Left ventricle myocardium inferior (tissue), 1 donor: ENCODE measurements around the gene DMBX1. TPM values are rescaled to one million over a fixed set of nuclear protein-coding genes. Genes with fewer than 3 reads are reported as not detected.

Experiments used
- DNase-seq: peaks from one replicate; pipeline ENCODE4 v3.0.0-alpha.2; 2020
- H3K27ac ChIP-seq: fragments of 200-600 bp; replicated peaks from 2 replicates; pipeline ENCODE4 v1.8.0; 2021
- H3K27me3 ChIP-seq: fragments of 200-600 bp; 2 replicates; pipeline ENCODE4 v1.8.0; 2021; ENCODE audit warnings: low read depth
- H3K36me3 ChIP-seq: fragments of 200-600 bp; 2 replicates; pipeline ENCODE4 v1.8.0; 2021
- H3K4me1 ChIP-seq: fragments of 200-600 bp; 2 replicates; pipeline ENCODE4 v1.8.0; 2021
- H3K4me3 ChIP-seq: fragments of 200-600 bp; 2 replicates; pipeline ENCODE4 v1.8.0; 2021; ENCODE audit warnings: mild to moderate bottlenecking, moderate library complexity
- H3K9me3 ChIP-seq: fragments of 200-600 bp; replicated peaks from 2 replicates; pipeline ENCODE4 v1.8.0; 2021
- intact Hi-C: fragments of 100-400 bp; cut with micrococcal nuclease; formaldehyde crosslinking; loops from one replicate; pipeline ENCODE4 v1.11.0; 2022
- total RNA-seq: library from RNA; stranded (reverse); fragmentation: NEBNext Ultra II Directional; extraction: Animal tissue kit (Norgen Biotek cat#: 25700); gene quantifications from one replicate; pipeline ENCODE4 v1.2.1, GENCODE V29; 2021
- TF ChIP-seq, protein P1 (sequence below): fragments of 200-600 bp; IDR thresholded peaks from 2 replicates; pipeline ENCODE4 v1.8.0; 2021; ENCODE audit warnings: antibody characterized with exemption, mild to moderate bottlenecking, borderline replicate concordance
- donor health status: DM: no; HTN: yes; CAD: no; lungs with severe emphysema.

Gene DMBX1
- total RNA-seq, 1 donor from 2014 or later: not detected

- no peaks in the 10 kb centered on the region for H3K9me3 ChIP-seq
- peaks cover 13% of the 10 kb centered on the region for H3K4me1 ChIP-seq
- H3K27ac ChIP-seq: no peak overlapping the region
- peaks cover 99% of the 10 kb centered on the region for H3K27me3 ChIP-seq
- no peak overlapping the region for H3K4me3 ChIP-seq
- intact Hi-C loops: loop anchor here (5.0 kb wide), 1 partner anchor 75 kb away; no protein-coding TSS in a partner anchor
- H3K36me3 ChIP-seq: no peaks in the 10 kb centered on the region
- no peak for DNase-seq
- TF ChIP-seq, protein P1, sequence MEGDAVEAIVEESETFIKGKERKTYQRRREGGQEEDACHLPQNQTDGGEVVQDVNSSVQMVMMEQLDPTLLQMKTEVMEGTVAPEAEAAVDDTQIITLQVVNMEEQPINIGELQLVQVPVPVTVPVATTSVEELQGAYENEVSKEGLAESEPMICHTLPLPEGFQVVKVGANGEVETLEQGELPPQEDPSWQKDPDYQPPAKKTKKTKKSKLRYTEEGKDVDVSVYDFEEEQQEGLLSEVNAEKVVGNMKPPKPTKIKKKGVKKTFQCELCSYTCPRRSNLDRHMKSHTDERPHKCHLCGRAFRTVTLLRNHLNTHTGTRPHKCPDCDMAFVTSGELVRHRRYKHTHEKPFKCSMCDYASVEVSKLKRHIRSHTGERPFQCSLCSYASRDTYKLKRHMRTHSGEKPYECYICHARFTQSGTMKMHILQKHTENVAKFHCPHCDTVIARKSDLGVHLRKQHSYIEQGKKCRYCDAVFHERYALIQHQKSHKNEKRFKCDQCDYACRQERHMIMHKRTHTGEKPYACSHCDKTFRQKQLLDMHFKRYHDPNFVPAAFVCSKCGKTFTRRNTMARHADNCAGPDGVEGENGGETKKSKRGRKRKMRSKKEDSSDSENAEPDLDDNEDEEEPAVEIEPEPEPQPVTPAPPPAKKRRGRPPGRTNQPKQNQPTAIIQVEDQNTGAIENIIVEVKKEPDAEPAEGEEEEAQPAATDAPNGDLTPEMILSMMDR: no peak
Measured at GRCh38 chr1:46451948-46452930, 37.4 kb upstream of the DMBX1 start.

DNA sequence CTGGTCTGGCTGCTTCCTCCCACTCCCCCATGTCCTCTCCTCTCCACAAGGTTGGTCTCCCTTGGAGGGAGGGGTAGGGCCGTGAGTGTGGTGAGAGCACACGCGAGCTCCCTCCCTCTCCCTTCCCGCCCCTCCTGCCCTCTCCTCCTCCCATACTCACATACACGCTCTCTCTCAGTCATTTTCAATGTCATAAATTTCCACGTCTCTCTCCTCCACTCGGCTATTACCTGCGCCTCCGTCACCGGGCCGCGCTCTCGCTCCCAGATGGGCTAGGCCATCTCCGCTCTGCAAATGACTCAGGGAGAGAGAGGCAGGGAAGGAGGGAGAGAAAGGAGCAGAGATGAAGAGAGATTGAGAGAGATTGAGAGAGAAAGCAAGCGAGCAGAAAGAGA lies 36.7 kb upstream of the DMBX1 start:
- peaks cover 9% of the 10 kb centered on the region for H3K4me1 ChIP-seq
- no peak overlapping the region for H3K27ac ChIP-seq
- intact Hi-C loops: loop anchor here (5.0 kb wide), 1 partner anchor 74 kb away; no protein-coding TSS in a partner anchor
- H3K27me3 ChIP-seq: peaks cover 94% of the 10 kb centered on the region
- TF ChIP-seq, protein P1: no peak
- no peaks in the 10 kb centered on the region for H3K9me3 ChIP-seq
- H3K4me3 ChIP-seq: no peak overlapping the region
- DNase-seq: no peak
- no peaks in the 10 kb centered on the region for H3K36me3 ChIP-seq

DNA sequence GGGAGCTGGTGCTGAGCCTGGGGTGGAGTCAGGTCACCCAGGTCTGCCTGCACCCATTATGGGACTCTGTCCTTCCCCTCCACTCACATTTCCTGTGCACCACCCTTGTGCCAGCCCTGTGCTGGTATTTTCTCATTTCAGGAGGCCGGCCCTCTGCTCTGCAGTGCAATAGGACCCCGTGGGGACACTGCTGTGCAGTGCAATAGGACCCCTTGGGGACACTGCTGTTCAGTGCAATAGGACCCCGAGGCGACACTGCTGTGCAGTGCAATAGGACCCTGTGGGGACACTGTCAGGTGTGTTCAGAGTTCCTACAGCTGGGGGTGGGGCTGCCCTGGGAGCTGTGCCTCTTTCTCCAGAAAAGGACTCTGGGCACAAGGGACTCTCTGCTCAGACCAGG lies 36.2 kb upstream of the DMBX1 start:
- intact Hi-C loops: loop anchor here (5.0 kb wide), 1 partner anchor 74 kb away; no protein-coding TSS in a partner anchor
- no peaks in the 10 kb centered on the region for H3K36me3 ChIP-seq
- H3K27me3 ChIP-seq: peaks cover 94% of the 10 kb centered on the region
- H3K27ac ChIP-seq: no peak overlapping the region
- H3K9me3 ChIP-seq: no peaks in the 10 kb centered on the region
- peaks cover 3% of the 10 kb centered on the region for H3K4me1 ChIP-seq
- TF ChIP-seq, protein P1: no peak
- no peak for DNase-seq
- H3K4me3 ChIP-seq: no peak overlapping the region

- H3K36me3 ChIP-seq: no peaks in the 10 kb centered on the region
- intact Hi-C loops: no loop called here
- H3K27ac ChIP-seq: no peak overlapping the region
- no peaks in the 10 kb centered on the region for H3K9me3 ChIP-seq
- no peak for DNase-seq
- TF ChIP-seq, protein P1: no peak
- peaks cover 92% of the 10 kb centered on the region for H3K27me3 ChIP-seq
- H3K4me1 ChIP-seq: no peaks in the 10 kb centered on the region
- no peak overlapping the region for H3K4me3 ChIP-seq
Measured at GRCh38 chr1:46455951-46456350, 33.7 kb upstream of the DMBX1 start.

GRCh38 chr1:46456411-46456963 lies 33.1 kb upstream of the DMBX1 start:
- TF ChIP-seq, protein P1: no peak
- no peaks in the 10 kb centered on the region for H3K4me1 ChIP-seq
- no peak overlapping the region for H3K4me3 ChIP-seq
- intact Hi-C loops: no loop called here
- no peaks in the 10 kb centered on the region for H3K9me3 ChIP-seq
- peaks cover 91% of the 10 kb centered on the region for H3K27me3 ChIP-seq
- no peak overlapping the region for H3K27ac ChIP-seq
- DNase-seq: no peak
- H3K36me3 ChIP-seq: no peaks in the 10 kb centered on the region
